ENCODE results near the gene EWSR1. TPM values are rescaled to one million over a fixed set of nuclear protein-coding genes. Genes with fewer than 3 reads are reported as not detected.
"Not testable (repeated sequence)": the region's sequence is repeated elsewhere in the genome, so short reads cannot be mapped to it uniquely, and the experiment has no call there.

EWSR1 gene
- total RNA-seq, 1 experiment from 2014 or later, result 462 TPM

GRCh38 chr22:29233277-29233877 lies 34.7 kb upstream of the EWSR1 start:
- peaks cover 0 to 6% (median 1%) of the 10 kb centered on the region in 3 experiments; a peak in 3 of 7 replicates for H3K36me3 Mint-ChIP-seq (ENCODE audit: insufficient read depth in 1 of 3, low read depth in 3 of 3)
- Histone ChIP-seq H2AK5ac (ENCODE audit: insufficient read length, low read length) (no peak overlapping the region), H3K18ac (ENCODE audit: insufficient read length, low read depth, low read length) (no peak overlapping the region), H4K8ac (replicated peaks; ENCODE audit: insufficient read length, low read depth, low read length) (no peak overlapping the region), H3K27ac (ENCODE audit: insufficient read length, low read depth, low read length) (no peak overlapping the region), H3K14ac (ENCODE audit: insufficient read depth, low read length) (no peak overlapping the region; the same call in 1 of the 2 replicates), H2BK20ac (ENCODE audit: low read depth, low read length, poor library complexity, severe bottlenecking) (no peak overlapping the region), H3K9me3 (ENCODE audit: control insufficient read depth, low read depth, low read length) (no peaks in the 10 kb centered on the region), H4K5ac (ENCODE audit: insufficient read length, low read depth, low read length) (no peak overlapping the region), H2BK120ac (ENCODE audit: low read depth, low read length, poor library complexity, severe bottlenecking) (no peak overlapping the region), H3T11ph (ENCODE audit: low read length) (no peak overlapping the region), H3K4ac (ENCODE audit: low read depth, low read length) (no peak overlapping the region), H3K4me2 (ENCODE audit: insufficient read depth, insufficient read length, low read length) (no peak overlapping the region), H3K56ac (ENCODE audit: insufficient read length, low read depth, low read length) (no peak overlapping the region), H2AFZ (ENCODE audit: low read length) (no peak overlapping the region), H3K79me1 (ENCODE audit: insufficient read depth, low read depth, low read length, poor library complexity, severe bottlenecking) (no peaks in the 10 kb centered on the region), H3K79me2 (ENCODE audit: insufficient read depth, low read length) (no peaks in the 10 kb centered on the region), H3K23me2 (ENCODE audit: insufficient read length, low read depth, low read length, poor library complexity, severe bottlenecking) (no peaks in the 10 kb centered on the region), H4K91ac (ENCODE audit: insufficient read length, low read depth, low read length) (no peak overlapping the region), H3K23ac (ENCODE audit: insufficient read length, low read depth, low read length) (no peak overlapping the region), H2BK15ac (ENCODE audit: low read depth, low read length) (no peak overlapping the region), H2BK5ac (ENCODE audit: insufficient read length, low read length) (no peak overlapping the region), H4K20me1 (ENCODE audit: control insufficient read depth, insufficient read depth, insufficient read length) (no peaks in the 10 kb centered on the region), H2BK12ac (ENCODE audit: insufficient read length, low read depth, low read length) (no peak overlapping the region), H3K27me3 (ENCODE audit: insufficient read depth, low read length) (no peaks in the 10 kb centered on the region), H3K9ac (ENCODE audit: extremely low read depth, insufficient read length, low read length) (no peak overlapping the region), H3K4me1 (ENCODE audit: insufficient read depth, low read length) (no peaks in the 10 kb centered on the region)
- DNase-seq, result no peak
- H3K9me3 Mint-ChIP-seq, result 0 out of 5 replicates have a peak, but pooled peaks cover 0 to 4% of the 10 kb centered on the region in 2 experiments
- H3K4me1 Mint-ChIP-seq, result no peaks in the 10 kb centered on the region
- no CpG with 5 or more reads among the region's 1 CpG for WGBS (ENCODE audit: extremely low coverage, insufficient read length, low lambda C conversion rate)
- peaks cover 4% of the 10 kb centered on the region; the same call in 1 of the 2 replicates for H3K27me3 Mint-ChIP-seq (ENCODE audit: low read depth)
- H3K4me3 Mint-ChIP-seq, result no peak overlapping the region
- no peak overlapping the region for H3K27ac Mint-ChIP-seq
- no peak for TF ChIP-seq CTCF (conservative IDR thresholded peaks at IDR 0.05)

GRCh38 chr22:29240481-29240880 lies 27.6 kb upstream of the EWSR1 start:
- no CpG with 5 or more reads among the region's 9 CpGs for WGBS (ENCODE audit: extremely low coverage, insufficient read length, low lambda C conversion rate)
- not testable (repeated sequence) for H2BK20ac ChIP-seq (ENCODE audit: low read depth, low read length, poor library complexity, severe bottlenecking); H2AK5ac ChIP-seq (ENCODE audit: insufficient read length, low read length)

More at GRCh38 chr22:29240481-29240880, 27.6 kb upstream of the EWSR1 start:
- H4K8ac ChIP-seq (replicated peaks; ENCODE audit: insufficient read length, low read depth, low read length); H2BK12ac ChIP-seq (ENCODE audit: insufficient read length, low read depth, low read length); H2BK5ac ChIP-seq (ENCODE audit: insufficient read length, low read length); H3K27ac Mint-ChIP-seq; H3K4me1 ChIP-seq (ENCODE audit: insufficient read depth, low read length); H3K4me1 Mint-ChIP-seq; H3K4me3 Mint-ChIP-seq; H3K14ac ChIP-seq (ENCODE audit: insufficient read depth, low read length); H2AFZ ChIP-seq (ENCODE audit: low read length); H2BK15ac ChIP-seq (ENCODE audit: low read depth, low read length); H4K5ac ChIP-seq (ENCODE audit: insufficient read length, low read depth, low read length); H3T11ph ChIP-seq (ENCODE audit: low read length); H3K4me2 ChIP-seq (ENCODE audit: insufficient read depth, insufficient read length, low read length); H3K27ac ChIP-seq (ENCODE audit: insufficient read length, low read depth, low read length); H4K91ac ChIP-seq (ENCODE audit: insufficient read length, low read depth, low read length); H3K9ac ChIP-seq (ENCODE audit: extremely low read depth, insufficient read length, low read length); H3K18ac ChIP-seq (ENCODE audit: insufficient read length, low read depth, low read length); H3K56ac ChIP-seq (ENCODE audit: insufficient read length, low read depth, low read length); H3K23ac ChIP-seq (ENCODE audit: insufficient read length, low read depth, low read length); H3K23me2 ChIP-seq (ENCODE audit: insufficient read length, low read depth, low read length, poor library complexity, severe bottlenecking); H3K79me1 ChIP-seq (ENCODE audit: insufficient read depth, low read depth, low read length, poor library complexity, severe bottlenecking); H3K4ac ChIP-seq (ENCODE audit: low read depth, low read length); DNase-seq; H3K9me3 ChIP-seq (ENCODE audit: control insufficient read depth, low read depth, low read length); H3K79me2 ChIP-seq (ENCODE audit: insufficient read depth, low read length); H2BK120ac ChIP-seq (ENCODE audit: low read depth, low read length, poor library complexity, severe bottlenecking); H4K20me1 ChIP-seq (ENCODE audit: control insufficient read depth, insufficient read depth, insufficient read length); H3K27me3 ChIP-seq (ENCODE audit: insufficient read depth, low read length): not testable (repeated sequence)
- H3K27me3 Mint-ChIP-seq (ENCODE audit: low read depth), result peaks cover 18% of the 10 kb centered on the region
- H3K9me3 Mint-ChIP-seq, result peaks cover 27 to 29% of the 10 kb centered on the region in 2 experiments
- peaks cover 10 to 45% (median 11%) of the 10 kb centered on the region in 3 experiments for H3K36me3 Mint-ChIP-seq (ENCODE audit: insufficient read depth in 1 of 3, low read depth in 3 of 3)
